ENCODE measurements around the gene ENOX1. TPM values are rescaled to one million over a fixed set of nuclear protein-coding genes. Genes with fewer than 3 reads are reported as not detected.

The ENOX1 gene
- polyA plus RNA-seq, 2 of the 4 experiments (the other 2 are of a cell fraction): 0.28 to 0.41 TPM

- TF ChIP-seq HMGXB4 (CRISPR knock-in tag; IDR thresholded peaks at IDR 0.05; ENCODE audit: borderline replicate concordance) (no peak), SREBF2 (IDR thresholded peaks at IDR 0.05) (no peak), CEBPB (IDR thresholded peaks at IDR 0.05) (no peak), RARB (CRISPR knock-in tag; IDR thresholded peaks at IDR 0.05) (no peak), HOXA7 (CRISPR knock-in tag; IDR thresholded peaks at IDR 0.05) (no peak)
Observed at GRCh38 chr13:43277142-43277541, 509.6 kb downstream of the ENOX1 start (continued).

GRCh38 chr13:43274881-43275280 lies 511.9 kb downstream of the ENOX1 start:
- Histone ChIP-seq H3K4me2 (no peak overlapping the region), H3K9me3 (no peaks in the 10 kb centered on the region), H3K4me3 (no peak overlapping the region), H3K4me1 (peaks cover 14% of the 10 kb centered on the region), H3K27ac (no peak overlapping the region)
- no peak for TF ChIP-seq POLR2AphosphoS2 (conservative IDR thresholded peaks at IDR 0.05; ENCODE audit: low read length)
- TF ChIP-seq NFE2L2 (conservative IDR thresholded peaks at IDR 0.05; ENCODE audit: low read length): no peak
- TF ChIP-seq RNF2 (IDR thresholded peaks at IDR 0.05; ENCODE audit: borderline replicate concordance, low read depth): no peak
- no peak for TF ChIP-seq REST (IDR thresholded peaks at IDR 0.05)
- TF ChIP-seq PHF8 (IDR thresholded peaks at IDR 0.05; ENCODE audit: borderline replicate concordance, low read depth): no peak
- no peak for TF ChIP-seq MAFK (IDR thresholded peaks at IDR 0.05; ENCODE audit: partially characterized antibody)
- TF ChIP-seq JUN (IDR thresholded peaks at IDR 0.05): no peak
- no peak for TF ChIP-seq HEYL (CRISPR knock-in tag; IDR thresholded peaks at IDR 0.05)
- no peak for TF ChIP-seq NR3C1 (IDR thresholded peaks at IDR 0.05)
- TF ChIP-seq RCOR1 (IDR thresholded peaks at IDR 0.05; ENCODE audit: low read depth, low read length): no peak
- no peak for TF ChIP-seq ELK1 (IDR thresholded peaks at IDR 0.05; ENCODE audit: low read depth, low read length)
- ATAC-seq (no peak), FAIRE-seq (no peak), DNase-seq (ENCODE audit: low read depth in 1 of 2, low spot score in 1 of 2) (no peak)
- CTCF ChIA-PET: no interaction called here
- POLR2A ChIA-PET: no interaction called here
- 56% methylated on average over 4 of the region's 4 CpGs for WGBS (ENCODE audit: missing lambda C conversion rate)

- DNase-seq (ENCODE audit: low read depth in 1 of 2, low spot score in 1 of 2): no peak
- no peak for ATAC-seq
- ChIA-PET POLR2A (no interaction called here), CTCF (no interaction called here)
- H3K4me3 ChIP-seq: no peak overlapping the region
- H3K4me1 ChIP-seq: peaks cover 25% of the 10 kb centered on the region
- no peak overlapping the region for H3K4me2 ChIP-seq
- no peak for FAIRE-seq
- H3K9me3 ChIP-seq: no peaks in the 10 kb centered on the region
- 100% methylated on average over 2 of the region's 2 CpGs for whole genome bisulfite sequencing (ENCODE audit: missing lambda C conversion rate)
- H3K27ac ChIP-seq: no peak overlapping the region
- no peak for TF ChIP-seq FOSB (CRISPR knock-in tag; IDR thresholded peaks at IDR 0.05)
- TF ChIP-seq ZFP36 (IDR thresholded peaks at IDR 0.05; ENCODE audit: borderline replicate concordance, partially characterized antibody): no peak
- no peak for TF ChIP-seq TFCP2L1 (CRISPR knock-in tag; IDR thresholded peaks at IDR 0.05)
- no peak for TF ChIP-seq BCL3 (IDR thresholded peaks at IDR 0.05)
- TF ChIP-seq MAZ (IDR thresholded peaks at IDR 0.05; ENCODE audit: borderline replicate concordance, low read depth, low read length): no peak
- no peak for TF ChIP-seq TP53 (CRISPR knock-in tag; IDR thresholded peaks at IDR 0.05)
- no peak for TF ChIP-seq ATOH8 (CRISPR knock-in tag; IDR thresholded peaks at IDR 0.05; ENCODE audit: low read depth)
- TF ChIP-seq ELK1 (IDR thresholded peaks at IDR 0.05; ENCODE audit: low read depth, low read length): no peak
- TF ChIP-seq CBX2 (IDR thresholded peaks at IDR 0.05; ENCODE audit: borderline replicate concordance, low read depth): no peak
- TF ChIP-seq HDAC2 (IDR thresholded peaks at IDR 0.05): no peak
- TF ChIP-seq RCOR1 (IDR thresholded peaks at IDR 0.05; ENCODE audit: low read depth, low read length): no peak
- TF ChIP-seq RFX5 (IDR thresholded peaks at IDR 0.05): no peak
- TF ChIP-seq HES2 (IDR thresholded peaks at IDR 0.05): no peak
Observed at GRCh38 chr13:43273362-43273761, 513.4 kb downstream of the ENOX1 start.
